HCT116 (cell line): ENCODE data around the gene ZNF507. TPM values are rescaled to one million over a fixed set of nuclear protein-coding genes. Genes with fewer than 3 reads are reported as not detected.

ENCODE experiments used
- ATAC-seq: fragments of 200-7000 bp; cut with Tn5 transposase; 2 replicates; pipeline ENCODE4 v1.9.1; 2020; ENCODE audit warnings: mild to moderate bottlenecking, moderate library complexity
- BruUV-seq: library from RNA; stranded (reverse); fragments of 400-500 nt; replicated peaks from 2 replicates; lab custom pipeline; 2021; lab: Mats Ljungman, UMichigan
- CTCF ChIA-PET: fragments of 300-600 bp; sonication (Branson Sonifier 250); formaldehyde crosslinking; loops from one replicate; lab custom pipeline; 2021; ENCODE audit warnings: antibody characterized with exemption; lab: Charles Lee
- POLR2A ChIA-PET: fragments of 300-600, 350-600 bp; sonication (Branson Sonifier 250); formaldehyde crosslinking; loops from one replicate; lab custom pipeline; 2021; ENCODE audit warnings: antibody characterized with exemption; lab: Charles Lee
- RAD21 ChIA-PET, 2 experiments: fragments of 300-600 bp; sonication (Branson Sonifier 250); formaldehyde crosslinking; loops; one replicate each; lab custom pipeline; 2023; ENCODE audit warnings: low total read pairs in 2 of 2; ENCODE audit not compliant: uncharacterized antibody in 2 of 2, unreplicated experiment in 2 of 2, low non-redundant PET in 1 of 2; lab: Charles Lee
- DNase-seq: peaks from one replicate; pipeline ENCODE4 v3.0.0-alpha.2; 2010; ENCODE audit warnings: low read depth, low spot score
- H2AFZ ChIP-seq: fragments of 200-600 bp; shearing (Covaris generic), sonication (generic); 2 replicates; pipeline ENCODE4 v1.6.1; 2017; ENCODE audit warnings: low read depth, mixed run types, mixed read lengths, antibody characterized with exemption, low read length; ENCODE audit not compliant: poor library complexity, severe bottlenecking
- H3K27ac ChIP-seq: 2 replicates; pipeline ENCODE4 v1.5.1; 2012; ENCODE audit warnings: low read depth, low read length
- H3K27me3 ChIP-seq: fragments of 200-600 bp; sonication (generic); 2 replicates; pipeline ENCODE4 v1.6.1; 2016; ENCODE audit warnings: mixed run types, low read length, mixed read lengths; ENCODE audit not compliant: insufficient read depth
- H3K36me3 ChIP-seq, 2 experiments: fragments of 200-500 bp in 1 of 2; fragments of 200-600 bp in 1 of 2; sonication (Bioruptor generic) in 1 of 2; sonication (generic) in 1 of 2; 2 replicates each; pipeline versions ENCODE4 v1.5.1 to v1.6.1; 2014 to 2016; ENCODE audit warnings: low read length in 2 of 2, inconsistent platforms in 1 of 2, mixed read lengths in 1 of 2, mixed run types in 1 of 2; ENCODE audit not compliant: insufficient read depth in 2 of 2, control insufficient read depth in 1 of 2
- H3K4me1 ChIP-seq, 2 experiments: fragments of 200-600 bp in 1 of 2; sonication (generic) in 1 of 2; 2 replicates each; pipeline versions ENCODE4 v1.5.1 to v1.6.1; 2012 to 2017; ENCODE audit warnings: low read length in 2 of 2, inconsistent platforms in 1 of 2, mild to moderate bottlenecking in 1 of 2, mixed read lengths in 1 of 2, mixed run types in 1 of 2, moderate library complexity in 1 of 2; ENCODE audit not compliant: insufficient read depth in 2 of 2, control insufficient read depth in 1 of 2
- H3K4me2 ChIP-seq: fragments of 200-600 bp; sonication (generic); 2 replicates; pipeline ENCODE4 v1.6.1; 2017; ENCODE audit warnings: mixed run types, low read length, mixed read lengths
- H3K4me3 ChIP-seq, 2 experiments: fragments of 200-600 bp in 1 of 2; sonication (generic) in 1 of 2; replicated peaks in 1 of 2; 2 replicates each; pipeline ENCODE4 v1.5.1; 2011 to 2016; ENCODE audit warnings: low read length in 2 of 2, control low read depth in 1 of 2, low read depth in 1 of 2, mild to moderate bottlenecking in 1 of 2, mixed read lengths in 1 of 2, mixed run types in 1 of 2
- H3K79me2 ChIP-seq: fragments of 200-600 bp; sonication (generic); 2 replicates; pipeline ENCODE4 v1.6.1; 2017; ENCODE audit warnings: mild to moderate bottlenecking, mixed run types, low read length, moderate library complexity, mixed read lengths; ENCODE audit not compliant: insufficient read depth
- H3K9ac ChIP-seq: fragments of 200-600 bp; sonication (generic); 2 replicates; pipeline ENCODE4 v1.6.1; 2016; ENCODE audit warnings: low read length, mixed read lengths
- H3K9me2 ChIP-seq: fragments of 200-600 bp; sonication (generic), shearing (Covaris generic); 2 replicates; pipeline ENCODE4 v1.6.1; 2017; ENCODE audit warnings: mixed run types, mild to moderate bottlenecking, moderate library complexity; ENCODE audit not compliant: insufficient read depth
- H3K9me3 ChIP-seq, 2 experiments: fragments of 200-500 bp in 1 of 2; fragments of 200-600 bp in 1 of 2; sonication (Bioruptor generic) in 1 of 2; sonication (generic) in 1 of 2; 2 replicates each; pipeline ENCODE4 v1.6.1; 2014 to 2017; ENCODE audit warnings: low read length in 2 of 2, mixed read lengths in 2 of 2, inconsistent platforms in 1 of 2, low read depth in 1 of 2, mild to moderate bottlenecking in 1 of 2, mixed run types in 1 of 2, moderate library complexity in 1 of 2; ENCODE audit not compliant: control insufficient read depth in 1 of 2, insufficient read depth in 1 of 2
- H4K20me1 ChIP-seq: fragments of 200-600 bp; sonication (generic), shearing (Covaris generic); 2 replicates; pipeline ENCODE4 v1.6.1; 2017; ENCODE audit warnings: mixed run types, mild to moderate bottlenecking, moderate library complexity; ENCODE audit not compliant: insufficient read depth
- CBX3 ChIP-seq: IDR thresholded peaks from 2 replicates; pipeline ENCODE4 v1.6.1; 2012; ENCODE audit warnings: low read depth
- CTCF ChIP-seq, 3 experiments: fragments of 200-600 bp in 1 of 3; sonication (generic) in 1 of 3; IDR thresholded peaks in 2 of 3; conservative IDR thresholded peaks in 1 of 3; 2 replicates each; pipeline ENCODE4 v1.5.1; 2012 to 2017; ENCODE audit warnings: low read depth in 2 of 3, low read length in 2 of 3, antibody characterized with exemption in 1 of 3, borderline replicate concordance in 1 of 3, control low read depth in 1 of 3, mild to moderate bottlenecking in 1 of 3, mixed read lengths in 1 of 3, mixed run types in 1 of 3, moderate library complexity in 1 of 3; ENCODE audit not compliant: insufficient read depth in 1 of 3
- EGR1 ChIP-seq: IDR thresholded peaks from 2 replicates; pipeline ENCODE4 v1.6.1; 2012; ENCODE audit warnings: low read depth
- ELF1 ChIP-seq: IDR thresholded peaks from 2 replicates; pipeline ENCODE4 v1.6.1; 2012; ENCODE audit warnings: low read depth, borderline replicate concordance
- EZH2 ChIP-seq: fragments of 200-600 bp; sonication (generic); IDR thresholded peaks from 2 replicates; pipeline ENCODE4 v1.6.1; 2017; ENCODE audit warnings: antibody characterized with exemption, mixed run types
- FOSL1 ChIP-seq: IDR thresholded peaks from 2 replicates; pipeline ENCODE4 v1.6.1; 2012; ENCODE audit warnings: low read depth
- POLR2A ChIP-seq: IDR thresholded peaks from 2 replicates; pipeline ENCODE4 v1.7.0; 2011; ENCODE audit warnings: borderline replicate concordance; ENCODE audit not compliant: insufficient read depth, insufficient read length; ENCODE audit errors: extremely low read depth
- POLR2AphosphoS5 ChIP-seq: IDR thresholded peaks from 2 replicates; pipeline ENCODE4 v1.6.1; 2011; ENCODE audit warnings: mild to moderate bottlenecking, low read depth, low read length, moderate library complexity
- SRF ChIP-seq: IDR thresholded peaks from 2 replicates; pipeline ENCODE4 v1.6.1; 2012; ENCODE audit warnings: low read depth
- YY1 ChIP-seq: IDR thresholded peaks from 2 replicates; pipeline ENCODE4 v1.6.1; 2011; ENCODE audit warnings: low read length, low read depth, moderate library complexity, mild to moderate bottlenecking; ENCODE audit not compliant: insufficient replicate concordance; ENCODE audit errors: extremely low read depth
- ZFX ChIP-seq: fragments of 450-650 bp; IDR thresholded peaks from 2 replicates; pipeline ENCODE4 v1.6.1; 2017
- intact Hi-C: fragments of 100-400 bp; cut with micrococcal nuclease; formaldehyde crosslinking; loops from 2 replicates; pipeline ENCODE4 v1.10.0; 2022
- total RNA-seq: library from RNA; stranded (reverse); gene quantifications from one replicate; pipeline ENCODE4 v1.2.1, GENCODE V29; 2021; ENCODE audit not compliant: unreplicated experiment
- TF ChIP-seq, protein P1 (sequence below): IDR thresholded peaks from 2 replicates; pipeline ENCODE4 v1.6.1; 2011; ENCODE audit warnings: mild to moderate bottlenecking, low read length, moderate library complexity; ENCODE audit not compliant: insufficient replicate concordance; ENCODE audit errors: extremely low read depth
- TF ChIP-seq, protein P2 (sequence below): IDR thresholded peaks from 2 replicates; pipeline ENCODE4 v1.6.1; 2012

The ZNF507 gene
- total RNA-seq, 1 experiment from 2014 or later, result 27.4 TPM

DNA sequence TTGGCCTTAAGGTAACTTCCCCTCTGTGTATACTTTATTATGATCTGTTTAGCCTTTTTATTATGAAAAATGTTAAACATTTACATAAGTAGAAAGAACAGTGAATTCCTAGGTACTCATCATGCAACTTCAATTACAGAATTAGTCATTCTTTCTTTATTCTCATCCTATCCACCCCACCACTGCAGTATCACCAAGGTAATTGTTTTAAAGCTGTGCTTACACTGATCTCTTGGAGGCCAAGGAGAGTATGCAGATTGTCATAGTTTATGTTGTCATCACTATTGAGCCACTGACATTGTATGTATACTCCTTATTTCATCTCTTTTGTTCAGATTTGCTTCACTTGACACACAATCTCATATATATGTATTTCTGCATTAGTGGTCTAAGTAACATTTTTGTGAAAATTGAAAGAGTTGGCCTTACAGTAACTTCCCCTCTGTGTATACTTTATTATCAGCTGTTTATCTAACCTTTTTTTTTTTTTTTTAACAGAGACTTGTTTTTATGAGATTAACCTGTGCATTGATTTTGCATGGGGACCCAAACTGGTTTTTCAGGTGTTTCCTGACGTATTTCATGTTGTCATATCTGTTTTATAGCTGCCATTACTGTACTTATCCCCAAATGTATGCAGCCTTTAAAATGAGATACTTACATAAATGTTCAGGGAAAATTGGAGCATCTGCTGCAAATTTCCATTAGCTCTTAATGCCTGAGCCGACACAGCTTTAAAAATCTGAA, 4.5 kb downstream of the ZNF507 start:
- H3K36me3 ChIP-seq, result peaks cover 38 to 41% of the 10 kb centered on the region in 2 experiments; a peak in 3 of 4 replicates
- no peak overlapping the region for H2AFZ ChIP-seq
- TF ChIP-seq, protein P1, sequence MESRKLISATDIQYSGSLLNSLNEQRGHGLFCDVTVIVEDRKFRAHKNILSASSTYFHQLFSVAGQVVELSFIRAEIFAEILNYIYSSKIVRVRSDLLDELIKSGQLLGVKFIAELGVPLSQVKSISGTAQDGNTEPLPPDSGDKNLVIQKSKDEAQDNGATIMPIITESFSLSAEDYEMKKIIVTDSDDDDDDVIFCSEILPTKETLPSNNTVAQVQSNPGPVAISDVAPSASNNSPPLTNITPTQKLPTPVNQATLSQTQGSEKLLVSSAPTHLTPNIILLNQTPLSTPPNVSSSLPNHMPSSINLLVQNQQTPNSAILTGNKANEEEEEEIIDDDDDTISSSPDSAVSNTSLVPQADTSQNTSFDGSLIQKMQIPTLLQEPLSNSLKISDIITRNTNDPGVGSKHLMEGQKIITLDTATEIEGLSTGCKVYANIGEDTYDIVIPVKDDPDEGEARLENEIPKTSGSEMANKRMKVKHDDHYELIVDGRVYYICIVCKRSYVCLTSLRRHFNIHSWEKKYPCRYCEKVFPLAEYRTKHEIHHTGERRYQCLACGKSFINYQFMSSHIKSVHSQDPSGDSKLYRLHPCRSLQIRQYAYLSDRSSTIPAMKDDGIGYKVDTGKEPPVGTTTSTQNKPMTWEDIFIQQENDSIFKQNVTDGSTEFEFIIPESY, result no peak
- TF ChIP-seq SRF (no peak), EGR1 (no peak), ELF1 (no peak), YY1 (no peak), ZFX (no peak), POLR2AphosphoS5 (no peak), POLR2A (no peak), CBX3 (no peak), EZH2 (no peak), CTCF (IDR thresholded peaks at IDR 0.05 in 2 of 3, conservative IDR thresholded peaks at IDR 0.05 in 1 of 3; ENCODE audit: borderline replicate concordance in 1 of 3, insufficient read depth in 1 of 3, low read depth in 2 of 3, low read length in 2 of 3) (no peak), FOSL1 (no peak)
- TF ChIP-seq, protein P2, sequence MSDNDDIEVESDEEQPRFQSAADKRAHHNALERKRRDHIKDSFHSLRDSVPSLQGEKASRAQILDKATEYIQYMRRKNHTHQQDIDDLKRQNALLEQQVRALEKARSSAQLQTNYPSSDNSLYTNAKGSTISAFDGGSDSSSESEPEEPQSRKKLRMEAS, result no peak
- H3K4me2 ChIP-seq, result peak overlapping the region; percentile 46; the same call in 1 of the 2 replicates
- H3K9me2 ChIP-seq, result no peaks in the 10 kb centered on the region
- ATAC-seq, result no peak
- intact Hi-C loops, result no loop called here
- peaks cover 32 to 42% of the 10 kb centered on the region in 2 experiments for H3K4me1 ChIP-seq
- CTCF ChIA-PET, result no interaction called here
- RAD21 ChIA-PET, result no interaction called here
- POLR2A ChIA-PET, result no interaction called here
- peaks cover 87% of the 10 kb centered on the region for H3K79me2 ChIP-seq
- no peak overlapping the region for H3K27ac ChIP-seq
- no peaks in the 10 kb centered on the region for H3K9me3 ChIP-seq
- H3K27me3 ChIP-seq, result no peaks in the 10 kb centered on the region
- H3K4me3 ChIP-seq, result no peak overlapping the region
- H3K9ac ChIP-seq, result no peak overlapping the region
- no TSS peak for BruUV-seq
- H4K20me1 ChIP-seq, result no peaks in the 10 kb centered on the region
- no peak for DNase-seq
